CD4-positive, alpha-beta T cell treated with Interleukin-15 for 4 hours (primary cell): ENCODE data around the gene ZNF232.
"Not testable (repeated sequence)": the region's sequence is repeated elsewhere in the genome, so short reads cannot be mapped to it uniquely, and the experiment has no call there.

Experiments used
- DNase-seq: peaks from one replicate; pipeline ENCODE4 v3.0.0-alpha.2; 2020; ENCODE audit warnings: low spot score

ZNF232 gene

DNA sequence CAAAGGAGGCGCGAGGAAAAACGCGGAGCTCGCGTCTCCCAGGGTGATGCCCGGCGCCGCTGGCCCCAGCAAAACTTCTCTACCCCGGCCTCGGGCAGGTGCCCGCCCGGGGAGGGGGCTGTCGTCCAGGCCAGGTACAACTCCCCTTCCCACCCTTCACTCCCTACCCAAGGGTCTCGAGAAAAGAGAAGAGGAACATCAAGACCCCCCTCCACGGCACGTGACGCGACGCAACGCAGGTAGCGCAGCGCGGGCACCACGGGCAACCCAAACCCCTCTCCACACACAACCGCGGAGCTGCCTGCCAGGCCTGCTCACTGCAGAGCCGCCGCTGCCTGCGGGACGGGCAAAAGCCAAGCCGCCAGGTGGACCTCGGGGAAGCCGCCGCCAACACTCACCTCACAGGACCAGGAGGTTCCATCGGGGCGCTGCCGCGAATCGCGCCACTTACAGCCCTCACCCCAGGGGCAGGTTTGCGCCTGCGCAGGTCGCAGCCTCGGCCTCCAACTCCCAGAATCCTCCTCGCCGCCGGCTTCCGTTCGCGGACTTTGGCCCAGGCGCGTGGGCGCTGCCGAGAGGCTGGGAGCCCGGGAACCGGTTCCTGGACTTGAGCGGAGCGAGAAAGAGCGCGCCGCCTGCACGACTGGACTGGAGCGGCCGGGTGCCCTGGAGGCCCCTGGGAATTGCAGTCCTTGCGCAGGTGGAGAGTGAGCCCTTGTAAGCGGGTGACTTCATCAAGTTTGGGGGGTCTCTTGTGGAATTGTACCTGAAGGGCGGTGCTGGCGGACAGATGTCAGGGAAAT, at the start of gene ZNF232:
Gene ZNF232 (minus strand): TSS at position 477 of the 803 bp plus-strand sequence. CDS start 56 bp downstream, at position 421.
- peak; percentile 90 for DNase-seq

DNA sequence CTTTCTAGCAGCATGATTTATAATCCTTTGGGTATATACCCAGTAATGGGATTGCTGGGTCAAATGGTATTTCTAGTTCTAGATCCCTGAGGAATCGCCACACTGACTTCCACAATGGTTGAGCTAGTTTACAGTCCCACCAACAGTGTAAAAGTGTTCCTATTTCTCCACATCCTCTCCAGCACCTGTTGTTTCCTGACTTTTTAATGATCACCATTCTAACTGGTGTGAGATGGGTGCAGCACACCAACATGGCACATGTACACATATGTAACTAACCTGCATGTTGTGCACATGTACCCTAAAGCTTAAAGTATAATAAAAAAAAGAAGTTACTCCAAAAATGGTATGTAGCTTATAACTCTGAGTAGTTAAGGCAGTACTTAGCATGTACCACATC, 49.0 kb upstream of the ZNF232 start:
- DNase-seq, result not testable (repeated sequence)

DNA sequence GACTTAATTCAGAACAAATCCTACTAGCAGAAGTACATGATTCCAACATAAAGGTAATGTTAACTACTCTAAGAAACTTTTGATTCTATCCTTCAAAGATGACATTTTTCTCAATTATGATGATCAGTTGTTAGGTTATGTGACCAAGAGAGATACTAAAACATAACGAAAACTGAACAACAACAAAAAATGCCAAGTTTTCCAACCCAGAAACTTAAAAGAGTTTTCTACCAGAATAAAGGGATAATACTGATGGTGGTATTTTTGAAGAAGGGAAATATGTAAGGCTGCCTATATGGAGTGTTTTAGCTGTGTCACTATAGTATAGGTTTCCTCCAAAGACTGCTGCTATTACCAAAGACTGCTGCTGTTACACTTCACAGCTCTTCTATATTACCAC, 34.4 kb upstream of the ZNF232 start:
- not testable (repeated sequence) for DNase-seq

DNA sequence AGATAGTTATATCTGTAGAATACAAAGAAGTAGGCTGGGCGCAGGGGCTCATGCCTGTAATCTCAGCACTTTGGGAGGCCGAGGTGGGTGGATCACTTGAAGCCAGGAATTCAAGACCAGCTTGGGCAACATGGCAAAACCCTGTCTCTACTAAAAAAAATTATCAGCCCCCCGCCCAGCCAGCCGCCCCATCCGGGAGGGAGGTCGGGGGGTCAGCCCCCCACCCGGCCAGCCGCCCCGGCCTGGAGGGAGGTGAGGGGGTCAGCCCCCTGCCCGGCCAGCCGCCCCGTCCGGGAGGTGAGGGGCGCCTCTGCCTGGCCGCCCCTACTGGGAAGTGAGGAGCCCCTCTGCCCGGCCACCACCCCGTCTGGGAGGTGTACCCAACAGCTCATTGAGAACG, 31.2 kb upstream of the ZNF232 start:
- not testable (repeated sequence) for DNase-seq

DNA sequence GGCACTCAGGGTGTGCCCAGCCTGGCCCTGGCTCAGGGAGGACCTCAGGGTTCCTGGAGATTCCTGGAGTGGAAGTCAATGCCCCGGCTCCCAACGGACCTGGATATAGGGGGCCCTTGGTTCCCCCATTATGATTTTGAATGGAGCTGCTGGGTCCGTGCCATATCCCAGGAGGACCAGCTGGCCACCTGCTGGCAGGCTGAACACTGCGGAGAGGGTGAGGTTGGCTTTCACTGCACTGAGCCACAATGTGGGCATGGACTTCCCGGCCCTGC, 27.7 kb upstream of the ZNF232 start:
- DNase-seq, result no peak

DNA sequence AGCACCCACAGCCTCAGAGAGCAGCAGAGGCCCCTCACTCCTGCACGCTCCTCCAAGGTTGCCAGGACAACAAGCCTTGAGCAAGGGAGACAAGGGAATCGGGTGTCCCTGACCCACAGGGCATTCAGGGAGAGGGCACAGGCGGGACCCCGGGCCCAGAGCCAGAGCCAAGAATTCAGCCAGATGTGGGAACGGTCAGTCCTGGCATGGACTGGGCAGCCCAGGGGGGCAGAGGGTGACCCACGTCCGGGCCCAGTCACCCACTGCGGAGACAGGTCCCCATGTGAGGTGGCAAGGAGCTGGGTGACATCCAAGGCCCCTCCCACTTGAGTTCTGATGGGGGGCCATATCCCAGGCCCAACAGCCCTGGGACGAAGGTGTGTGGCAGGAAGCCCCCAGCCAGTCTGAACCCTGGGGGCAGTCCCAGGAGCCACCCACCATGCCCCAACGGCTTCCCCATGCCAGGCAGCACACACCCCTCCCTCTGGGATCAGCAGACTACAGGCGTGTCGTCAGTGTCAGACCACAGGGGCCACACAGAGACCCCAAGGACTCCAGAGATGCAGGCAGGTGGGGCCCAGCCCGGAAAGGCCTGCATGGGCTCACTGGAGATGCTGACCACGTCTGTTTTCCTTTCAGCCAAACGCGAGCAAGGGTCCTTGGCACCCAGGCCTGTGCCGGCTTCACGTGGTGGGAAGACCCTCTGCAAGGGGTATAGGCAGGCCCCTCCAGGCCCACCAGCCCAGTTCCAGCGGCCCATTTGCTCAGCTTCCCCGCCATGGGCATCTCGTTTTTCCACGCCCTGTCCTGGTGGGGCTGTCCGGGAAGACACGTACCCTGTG, 27.2 kb upstream of the ZNF232 start:
- no peak for DNase-seq

DNA sequence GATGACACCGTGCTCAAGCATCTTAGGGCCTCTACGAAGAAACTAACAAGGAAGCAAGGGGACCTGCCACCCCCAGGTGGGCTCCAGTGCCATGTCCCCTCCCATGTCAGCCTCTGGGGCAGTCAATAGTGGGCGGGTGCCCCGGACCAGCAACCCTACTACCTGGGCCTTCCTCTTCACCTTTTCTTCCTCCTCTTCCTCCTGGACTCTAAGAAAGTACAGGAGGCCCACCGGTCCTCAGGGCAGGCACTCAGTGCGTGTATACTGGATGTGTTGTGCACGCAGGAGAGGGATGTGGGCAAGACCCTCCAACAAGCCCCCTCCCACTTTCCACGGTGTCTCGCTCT, 26.5 kb upstream of the ZNF232 start:
- DNase-seq, result not testable (repeated sequence)

DNA sequence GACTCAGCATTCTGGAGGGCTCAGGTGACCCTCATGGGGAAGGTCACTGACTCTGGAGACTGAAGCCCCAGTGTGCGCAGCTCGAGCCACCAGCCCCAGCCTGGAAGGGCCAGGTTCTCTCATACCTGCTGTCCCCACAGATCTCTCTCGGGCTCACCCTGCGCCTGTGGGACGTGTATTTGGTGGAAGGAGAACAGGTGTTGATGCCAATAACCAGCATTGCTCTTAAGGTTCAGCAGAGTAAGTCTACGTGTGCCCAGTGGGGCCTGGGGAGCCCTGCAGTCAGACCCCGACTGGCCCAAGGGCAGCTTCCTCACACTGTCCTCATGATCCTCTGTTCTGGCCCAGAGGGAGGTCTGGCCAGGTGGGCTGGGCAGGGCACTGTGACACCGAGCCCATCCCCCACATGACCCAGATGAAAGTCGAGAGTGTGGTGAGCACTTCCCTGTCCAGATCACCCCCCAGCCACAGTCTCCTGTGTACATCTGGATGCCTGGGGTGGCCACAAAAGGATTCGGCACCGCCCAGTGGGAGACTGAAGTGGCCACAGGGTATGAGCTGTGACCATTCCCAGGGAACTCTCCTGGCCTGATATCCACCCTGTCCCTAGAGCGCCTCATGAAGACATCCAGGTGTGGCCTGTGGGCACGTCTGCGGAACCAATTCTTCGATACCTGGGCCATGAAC, 26.0 kb upstream of the ZNF232 start:
- not testable (repeated sequence) for DNase-seq

DNA sequence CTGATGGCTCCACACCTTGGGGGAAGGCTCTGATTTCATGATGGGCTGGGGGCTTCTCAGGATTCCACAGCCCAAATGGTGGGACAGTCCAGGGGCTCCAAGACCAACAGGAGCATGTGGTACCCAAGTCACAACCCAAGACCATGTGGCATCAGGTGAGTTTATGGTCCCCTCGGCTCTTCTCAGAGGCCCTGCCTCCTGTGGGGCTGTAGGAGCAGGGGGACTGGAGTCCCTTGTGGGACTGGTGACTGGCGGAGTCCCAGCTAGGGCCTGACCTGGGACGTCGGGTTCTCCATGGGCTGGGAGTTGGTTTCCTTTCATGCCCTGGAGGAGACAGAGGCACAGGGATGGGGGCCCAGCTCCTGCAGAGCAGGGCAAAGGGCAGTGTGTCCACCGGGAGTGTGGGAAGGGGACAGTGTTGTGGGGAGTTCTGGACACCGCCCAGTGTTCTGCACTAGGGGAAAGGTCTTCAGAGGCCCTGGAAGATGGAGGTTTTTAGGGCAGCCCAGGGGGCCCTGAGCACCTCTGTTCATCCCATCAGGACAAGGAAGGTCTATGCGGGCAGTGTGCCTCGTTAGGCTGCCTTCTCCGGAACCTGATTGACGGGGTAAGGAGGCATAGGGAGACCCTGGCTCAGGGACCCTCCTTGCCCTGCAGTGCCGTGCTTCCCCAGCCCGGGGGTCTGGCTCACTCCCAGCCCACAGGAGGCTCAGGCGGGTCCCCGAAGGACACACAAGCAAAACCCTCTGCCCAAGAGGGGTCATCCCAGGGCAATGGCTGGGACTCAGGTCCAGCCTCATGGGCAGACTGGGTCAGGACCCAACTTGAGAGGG, 25.1 kb upstream of the ZNF232 start:
- not testable (repeated sequence) for DNase-seq

DNA sequence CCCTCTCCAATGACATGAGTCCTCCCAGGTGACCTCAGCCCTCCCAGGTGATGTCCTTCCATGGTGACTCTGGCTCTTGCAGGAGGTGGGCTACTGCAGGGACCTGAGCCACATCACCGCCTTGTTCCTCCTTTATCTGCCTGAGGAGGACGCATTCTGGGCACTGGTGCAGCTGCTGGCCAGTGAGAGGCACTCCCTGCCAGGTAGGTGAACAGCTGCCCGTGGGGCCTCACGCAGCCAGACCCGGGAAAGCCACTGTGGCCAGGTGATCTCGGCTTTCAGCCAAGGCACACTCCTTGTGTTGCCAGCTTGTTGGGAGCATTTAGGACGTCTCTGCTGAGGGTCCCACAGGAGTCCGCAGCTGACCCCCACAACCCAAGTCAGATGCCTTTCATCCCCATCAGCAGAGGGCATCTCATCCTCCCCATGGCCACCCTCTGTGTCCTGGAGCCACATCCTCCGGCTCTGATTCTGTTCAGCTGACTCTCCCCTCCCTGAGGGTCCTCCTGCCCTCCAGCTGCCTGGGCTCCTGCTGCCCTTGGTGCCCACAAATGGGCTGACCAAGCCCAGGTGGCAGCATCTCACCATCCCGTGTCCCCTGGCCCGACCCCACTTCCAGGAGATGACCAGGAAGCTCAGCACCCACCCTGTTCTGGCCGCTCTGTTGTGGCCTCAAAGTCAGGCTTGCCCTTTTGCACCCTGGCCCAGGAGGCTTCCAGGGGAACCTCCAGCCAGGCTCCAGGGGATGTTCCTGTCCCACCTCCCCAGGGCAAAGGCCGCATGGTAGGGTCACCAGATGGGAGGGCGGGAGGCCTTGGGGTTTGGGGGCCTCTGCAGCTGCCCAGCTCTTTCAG, 24.3 kb upstream of the ZNF232 start:
- DNase-seq, result no peak

DNA sequence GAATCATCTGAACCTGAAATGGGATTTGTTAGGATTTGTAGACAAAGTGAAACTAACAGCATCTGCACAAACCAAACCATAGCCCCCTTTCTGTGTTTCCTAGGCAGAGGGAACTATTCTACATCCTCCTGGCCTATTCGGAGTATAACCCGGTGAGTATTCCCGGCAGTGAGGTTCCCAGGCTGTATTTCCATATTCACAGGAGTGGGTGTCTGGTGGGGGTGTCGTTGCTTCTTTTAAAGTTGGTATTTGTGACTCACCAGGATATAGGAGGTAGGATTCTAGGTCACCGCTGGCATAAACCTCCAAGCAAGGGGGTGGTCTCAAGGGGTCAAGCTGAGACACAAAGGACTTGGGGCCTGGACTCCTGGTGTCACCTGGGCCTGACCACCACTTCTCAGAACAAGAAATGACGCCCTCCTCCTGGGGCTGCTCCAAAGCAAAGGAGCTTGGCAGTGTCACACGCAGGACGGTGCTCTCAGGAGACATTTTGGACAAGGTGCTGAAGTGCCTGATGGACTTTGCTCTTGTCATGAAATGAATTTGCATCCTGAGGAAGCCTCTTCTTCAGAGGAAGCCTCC, 23.5 kb upstream of the ZNF232 start:
- not testable (repeated sequence) for DNase-seq

DNA sequence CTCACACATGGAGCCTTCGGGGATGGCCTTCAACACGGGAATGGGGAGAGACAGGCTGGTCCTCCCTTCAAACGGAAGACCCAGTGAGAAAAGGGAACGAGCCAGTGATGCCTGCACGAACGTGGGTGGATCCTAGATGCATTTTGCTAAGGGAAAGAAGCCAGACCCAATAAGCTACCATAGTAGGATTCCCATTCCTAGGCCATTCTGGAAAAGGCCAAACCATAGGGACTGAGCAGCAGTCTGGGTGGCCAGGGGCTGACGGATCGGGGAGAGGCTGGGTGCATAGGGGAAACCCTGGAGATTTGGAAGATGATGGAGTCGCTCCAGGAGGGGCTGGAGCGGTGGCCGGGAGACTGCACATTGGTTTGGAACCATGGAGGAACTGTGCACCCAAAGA, 22.9 kb upstream of the ZNF232 start:
- DNase-seq, result not testable (repeated sequence)

DNA sequence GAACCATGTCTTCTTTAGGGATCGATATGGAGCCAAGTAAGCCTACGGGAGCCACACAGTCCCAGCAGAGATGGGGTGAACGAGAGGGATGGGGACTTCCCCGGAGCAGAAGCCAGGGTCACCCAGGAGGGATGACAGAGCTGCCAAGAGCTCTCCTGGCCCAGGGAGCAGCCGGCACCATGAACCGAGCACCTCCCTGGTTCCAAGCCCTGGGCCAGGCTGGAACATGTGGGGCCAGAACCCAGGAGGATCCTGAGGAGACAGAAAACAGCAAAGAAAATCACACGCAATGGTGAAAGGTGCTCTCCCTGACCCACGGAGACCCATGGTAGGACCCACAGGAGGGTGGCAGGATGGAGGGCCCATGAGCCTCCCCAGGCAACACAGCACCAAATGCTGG, 22.3 kb upstream of the ZNF232 start:
- not testable (repeated sequence) for DNase-seq

DNA sequence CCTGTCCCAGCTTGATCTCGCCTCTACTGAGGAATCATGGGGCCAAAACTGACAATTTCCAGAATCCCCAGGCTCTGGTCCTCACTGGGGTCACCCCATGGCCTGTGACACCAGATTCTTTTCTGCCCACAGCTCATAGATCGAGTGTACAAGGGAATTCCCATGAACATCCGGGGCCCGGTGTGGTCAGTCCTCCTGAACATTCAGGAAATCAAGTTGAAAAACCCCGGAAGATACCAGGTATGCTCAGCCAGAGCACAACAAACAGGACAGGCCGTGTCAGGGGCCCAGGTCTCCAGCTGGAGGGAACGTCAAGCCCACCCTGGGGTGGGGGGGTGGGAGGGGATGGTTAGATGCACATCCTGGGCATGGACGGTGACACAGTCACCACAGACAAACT, 21.6 kb upstream of the ZNF232 start:
- DNase-seq, result no peak

DNA sequence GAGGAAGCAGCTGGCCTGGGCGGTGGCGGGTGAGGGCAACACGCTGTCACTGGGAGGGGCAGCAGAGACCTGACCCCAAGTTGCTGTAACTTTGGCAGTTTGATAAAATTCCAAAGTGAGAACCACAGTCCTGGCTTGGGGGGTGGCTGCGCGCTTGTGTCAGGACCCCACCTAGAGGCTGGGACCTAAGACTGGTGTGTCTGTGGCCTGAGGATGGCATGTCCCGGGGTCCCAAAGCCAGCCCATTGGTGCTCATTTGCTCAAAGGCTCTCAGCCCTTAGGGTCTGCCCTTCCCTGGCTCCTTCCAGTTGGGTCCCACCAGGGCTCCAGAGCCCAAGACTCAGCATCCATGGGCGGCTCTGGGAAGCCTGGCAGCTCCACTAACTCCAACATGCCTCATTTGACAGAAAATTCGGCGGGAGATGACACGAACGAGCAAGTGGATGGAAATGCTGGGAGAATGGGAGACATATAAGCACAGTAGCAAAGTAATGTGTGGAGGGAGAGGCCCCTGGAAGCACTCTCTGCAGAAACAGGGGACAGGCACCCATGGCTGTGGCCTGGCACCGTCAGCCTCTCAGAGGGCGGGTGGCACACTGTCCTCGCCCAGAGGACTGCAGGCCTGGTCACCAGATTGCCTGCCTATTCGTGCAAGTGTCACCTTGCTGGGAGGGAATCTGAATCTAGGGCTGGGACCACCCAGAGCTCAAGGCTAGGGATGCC, 21.0 kb upstream of the ZNF232 start:
- DNase-seq, result not testable (repeated sequence)

DNA sequence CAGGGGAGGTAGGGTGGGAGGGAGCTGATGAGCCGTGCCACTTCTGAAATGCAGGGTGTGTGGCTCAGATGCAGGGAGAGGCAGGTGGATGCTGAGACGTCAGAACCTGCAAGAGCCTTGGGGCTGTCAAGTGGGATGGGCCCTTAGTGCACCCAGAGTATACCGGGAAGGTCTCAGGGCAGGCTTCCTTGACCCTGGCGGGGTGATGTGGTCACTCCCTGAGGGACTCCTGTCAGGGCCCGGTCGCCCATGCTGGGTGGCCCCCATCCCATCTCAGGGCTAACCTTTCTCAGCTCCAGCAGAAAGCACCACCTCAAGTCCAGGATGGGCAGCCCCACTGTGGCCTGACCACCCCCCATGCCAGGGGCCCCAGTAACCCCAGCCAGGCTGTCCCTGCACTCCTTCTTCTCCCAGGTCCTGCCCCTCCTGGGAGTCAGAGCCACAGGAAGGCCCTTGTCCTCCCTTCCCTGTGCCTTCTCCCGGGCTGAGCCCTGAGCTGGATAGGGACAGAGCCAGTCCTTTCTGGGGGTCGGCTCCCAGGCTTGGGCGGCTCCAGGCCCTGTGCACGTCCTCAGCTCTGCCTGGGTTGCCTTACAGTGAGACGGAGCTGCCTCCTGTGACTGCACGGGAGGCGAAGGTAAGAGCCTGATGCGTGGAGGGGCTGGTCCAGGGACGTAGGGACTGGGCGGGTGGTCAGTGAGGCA, 20.3 kb upstream of the ZNF232 start:
- not testable (repeated sequence) for DNase-seq

DNA sequence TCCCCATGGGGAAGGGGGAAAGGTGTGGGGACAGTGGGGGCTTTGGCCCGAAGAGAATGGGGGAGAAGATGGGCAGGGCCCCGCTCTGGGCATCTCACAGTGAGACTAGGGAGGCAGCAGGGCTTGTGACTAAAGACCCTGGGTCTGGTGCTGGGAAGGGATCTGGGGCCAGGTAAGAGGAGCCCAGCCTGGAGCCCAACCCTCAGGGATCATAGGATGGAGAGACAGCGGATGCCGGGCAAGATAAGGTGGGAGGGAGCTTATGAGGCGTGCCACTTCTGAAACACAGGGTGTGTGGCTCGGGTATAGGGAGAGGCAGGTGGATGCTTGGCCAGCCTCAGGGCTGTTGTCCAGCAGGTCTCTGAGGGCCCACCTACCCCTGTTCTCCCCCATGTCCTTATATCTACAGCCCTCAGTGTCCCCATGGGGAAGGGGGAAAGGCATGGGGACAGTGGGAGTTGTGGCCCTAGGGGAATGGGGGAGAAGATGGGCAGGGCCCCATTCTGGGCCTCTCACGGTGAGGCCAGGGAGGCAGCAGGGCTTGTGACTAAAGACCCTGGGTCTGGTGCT, 19.6 kb upstream of the ZNF232 start:
- DNase-seq, result no peak

DNA sequence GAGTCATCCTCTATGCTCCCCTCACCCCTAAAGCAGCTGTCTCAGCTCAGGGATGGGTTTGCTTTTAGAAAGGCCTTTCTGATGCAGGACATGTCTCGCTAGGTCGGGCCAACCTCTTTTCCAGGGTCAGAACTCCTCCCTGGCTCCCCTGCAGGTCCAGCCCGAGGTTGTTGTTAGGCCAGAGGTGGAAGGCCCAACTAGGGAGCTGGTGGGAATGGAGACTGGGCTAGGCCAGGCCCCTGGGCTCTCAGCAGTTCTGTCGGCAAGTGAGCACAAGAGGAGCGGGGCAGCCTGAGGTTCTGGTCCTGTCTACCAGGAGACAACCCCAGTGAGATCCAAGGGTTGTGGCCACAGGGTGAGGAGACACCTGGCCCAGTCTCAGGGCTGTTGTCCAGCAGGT, 19.0 kb upstream of the ZNF232 start:
- not testable (repeated sequence) for DNase-seq

DNA sequence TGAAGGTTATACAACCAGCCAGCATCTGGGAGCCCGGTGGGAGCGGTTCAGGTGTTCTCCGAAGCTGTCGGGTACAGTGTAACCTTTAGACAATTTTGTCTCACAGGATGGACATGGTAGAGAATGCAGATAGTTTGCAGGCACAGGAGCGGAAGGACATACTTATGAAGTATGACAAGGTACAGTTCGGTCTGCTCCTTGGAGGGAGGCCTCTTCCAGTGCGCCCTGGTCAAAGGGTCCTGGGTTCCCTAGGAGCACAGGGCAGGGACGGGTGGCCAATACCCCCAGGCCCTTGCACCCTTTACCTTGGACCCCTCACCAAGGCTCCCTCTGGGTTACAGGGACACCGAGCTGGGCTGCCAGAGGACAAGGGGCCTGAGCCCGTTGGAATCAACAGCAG, 18.6 kb upstream of the ZNF232 start:
- not testable (repeated sequence) for DNase-seq
